Ectodermal cell (in vitro differentiated cells): ENCODE results near the gene TPRX1.
"Not testable (repeated sequence)": the region's sequence is repeated elsewhere in the genome, so short reads cannot be mapped to it uniquely, and the experiment has no call there.

Experiments
- H3K27ac ChIP-seq: 2 replicates; pipeline ENCODE4 v1.7.0; 2013; ENCODE audit warnings: mild to moderate bottlenecking, low read depth, low read length; ENCODE audit not compliant: insufficient read depth, poor library complexity, severe bottlenecking
- H3K27me3 ChIP-seq: 2 replicates; pipeline ENCODE4 v1.7.0; 2013; ENCODE audit warnings: mild to moderate bottlenecking, low read length; ENCODE audit not compliant: insufficient read depth, control insufficient read depth, poor library complexity, severe bottlenecking
- H3K36me3 ChIP-seq: one replicate; pipeline ENCODE4 v1.7.0; 2013; ENCODE audit warnings: low read length; ENCODE audit not compliant: control insufficient read depth, insufficient read depth
- H3K4me1 ChIP-seq: one replicate; pipeline ENCODE4 v1.7.0; 2013; ENCODE audit warnings: low read length; ENCODE audit not compliant: control insufficient read depth, insufficient read depth
- H3K4me3 ChIP-seq: 2 replicates; pipeline ENCODE4 v1.7.0; 2013; ENCODE audit warnings: low read depth, low read length, control low read depth; ENCODE audit not compliant: insufficient read depth
- H3K9me3 ChIP-seq: 2 replicates; pipeline ENCODE4 v1.7.0; 2013; ENCODE audit warnings: mild to moderate bottlenecking, low read length, moderate library complexity; ENCODE audit not compliant: control insufficient read depth
- WGBS, 2 experiments: methylation state at CpG; one replicate each; pipeline ENCODE4 v1.1.7; 2013; ENCODE audit warnings: missing lambda C conversion rate in 2 of 2; 5-methylcytosine and 5-hydroxymethylcytosine counted together

TPRX1 gene

GRCh38 chr19:47803671-47804070 is 680 bp downstream of the TPRX1 start:
- H3K27me3 ChIP-seq, H3K9me3 ChIP-seq, H3K4me3 ChIP-seq, H3K36me3 ChIP-seq, H3K4me1 ChIP-seq, H3K27ac ChIP-seq: not testable (repeated sequence)
- WGBS, 2 experiments, result 96 to 97% methylated on average over 8 to 10 of the region's 12 CpGs

DNA sequence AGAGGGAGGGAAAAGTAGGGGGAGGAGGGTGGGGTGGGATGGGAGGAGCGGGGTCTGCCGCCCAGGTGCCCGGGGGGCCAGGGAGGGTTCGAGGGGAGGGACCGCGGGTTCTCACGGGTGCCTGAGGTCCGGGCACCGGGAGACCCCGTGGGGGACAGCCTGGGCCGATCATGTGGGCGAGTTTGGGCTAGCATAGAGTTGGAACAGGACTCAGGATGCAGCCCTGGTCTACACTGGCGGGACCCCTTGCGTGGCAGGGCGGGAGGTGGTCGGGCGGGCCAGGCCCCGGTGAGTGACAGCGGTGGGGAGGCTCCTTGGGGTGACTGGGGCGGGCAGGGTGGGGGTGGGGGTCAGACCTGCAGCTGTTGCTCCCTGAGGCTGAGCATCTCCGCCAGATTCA is 1.2 kb downstream of the TPRX1 start:
- 91 to 93% methylated on average over 13 to 20 of the region's 21 CpGs for WGBS, 2 experiments
- not testable (repeated sequence) for H3K36me3 ChIP-seq, H3K27ac ChIP-seq, H3K27me3 ChIP-seq, H3K9me3 ChIP-seq, H3K4me3 ChIP-seq, H3K4me1 ChIP-seq

GRCh38 chr19:47802521-47803043 is 1.8 kb downstream of the TPRX1 start:
- Histone ChIP-seq H3K27me3 (no peaks in the 10 kb centered on the region), H3K36me3 (no peaks in the 10 kb centered on the region), H3K4me3 (no peak overlapping the region), H3K9me3 (no peaks in the 10 kb centered on the region), H3K4me1 (no peaks in the 10 kb centered on the region), H3K27ac (no peak overlapping the region)
- 93 to 98% methylated on average over 21 to 23 of the region's 25 CpGs for WGBS, 2 experiments

DNA sequence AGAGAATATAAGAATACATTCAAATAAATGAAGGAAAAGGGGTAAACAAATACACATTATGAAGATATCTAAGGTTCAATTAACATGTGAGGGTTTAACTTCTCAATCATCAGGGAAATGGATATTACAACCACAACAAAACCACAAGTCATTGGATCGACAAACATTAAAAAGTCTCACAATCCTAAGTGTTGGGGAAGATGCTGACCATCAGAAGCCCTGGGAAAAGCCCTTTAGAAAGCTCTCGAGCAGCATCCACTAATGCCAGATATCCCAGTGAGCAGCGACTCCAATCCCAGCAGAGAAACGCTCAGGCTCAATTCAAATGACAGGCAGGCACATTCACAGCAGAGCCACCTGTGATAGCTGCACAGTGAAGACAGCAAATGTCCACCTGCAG is 3.1 kb downstream of the TPRX1 start:
- Histone ChIP-seq H3K27ac (no peak overlapping the region), H3K27me3 (no peaks in the 10 kb centered on the region), H3K4me3 (no peak overlapping the region), H3K36me3 (no peaks in the 10 kb centered on the region), H3K4me1 (no peaks in the 10 kb centered on the region), H3K9me3 (no peaks in the 10 kb centered on the region)
- WGBS, 2 experiments, result 93 to 95% methylated on average over 4 of the region's 4 CpGs

DNA sequence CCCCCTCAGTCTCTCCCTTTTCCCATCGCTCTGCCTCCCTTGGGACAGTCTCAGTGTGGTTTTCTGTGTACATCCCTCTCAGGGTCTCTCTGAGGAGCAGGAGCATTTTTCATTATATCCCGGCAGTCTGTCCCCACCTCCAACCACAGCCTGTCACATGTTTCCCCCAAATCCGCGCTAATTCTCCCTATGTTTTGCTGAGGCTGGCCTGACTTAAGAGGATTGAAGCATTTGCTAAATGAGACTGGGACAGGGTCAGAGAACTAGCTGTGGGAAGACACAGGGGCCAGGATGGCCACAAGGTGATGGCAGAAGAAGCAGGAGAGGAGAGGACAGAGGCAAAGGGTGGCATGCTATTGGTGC is 5.5 kb downstream of the TPRX1 start:
- no peaks in the 10 kb centered on the region for H3K36me3 ChIP-seq
- no peak overlapping the region for H3K4me3 ChIP-seq
- H3K27ac ChIP-seq, result no peak overlapping the region
- 86 to 89% methylated on average over 4 of the region's 4 CpGs for whole genome bisulfite sequencing, 2 experiments
- no peaks in the 10 kb centered on the region for H3K4me1 ChIP-seq
- no peaks in the 10 kb centered on the region for H3K9me3 ChIP-seq
- no peaks in the 10 kb centered on the region for H3K27me3 ChIP-seq

DNA sequence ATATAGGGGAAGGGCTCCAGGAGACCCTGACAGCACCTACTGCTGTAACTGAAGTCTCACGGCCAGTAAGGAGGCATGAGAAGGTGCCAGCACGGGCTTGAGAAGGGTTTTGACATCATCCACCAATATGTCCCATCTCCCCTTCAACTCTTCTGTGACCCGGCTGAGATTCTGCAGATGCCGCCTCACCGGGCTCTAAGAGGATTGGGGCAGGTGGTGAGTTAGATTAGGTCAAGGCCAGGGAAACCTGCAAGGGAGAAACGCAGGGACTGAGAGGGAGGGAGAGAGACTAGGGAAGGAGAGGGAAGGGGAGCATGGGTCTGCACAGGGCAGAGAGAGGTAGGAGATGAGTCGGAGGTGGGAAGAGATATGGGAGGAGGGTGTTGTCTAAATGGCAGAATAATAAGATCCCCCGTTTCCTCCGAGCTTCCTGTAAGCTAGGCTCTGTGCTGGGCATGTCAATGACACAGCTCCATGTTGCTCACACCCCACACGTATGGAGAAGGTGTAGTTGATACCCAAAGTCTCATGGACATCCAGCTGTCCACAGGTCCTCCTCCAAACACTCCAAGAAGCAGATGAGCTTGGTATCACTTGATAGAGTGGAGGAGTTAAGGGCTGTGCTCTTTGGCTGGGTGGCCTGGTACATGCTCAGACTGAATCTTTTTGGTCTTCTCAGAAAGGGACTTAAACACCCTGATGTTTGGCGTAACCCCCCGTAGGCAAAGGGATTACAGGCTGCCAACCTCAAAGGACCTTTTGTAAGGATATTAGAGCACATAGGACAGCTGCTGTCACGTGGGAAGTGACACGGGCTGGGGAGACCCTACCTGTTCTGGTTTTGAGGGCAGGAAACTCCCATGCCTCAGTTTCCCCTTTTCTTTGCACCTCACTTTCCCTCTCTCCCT is 6.1 kb downstream of the TPRX1 start:
- H3K4me3 ChIP-seq, result no peak overlapping the region
- 76 to 77% methylated on average over 14 of the region's 14 CpGs for WGBS, 2 experiments
- no peaks in the 10 kb centered on the region for H3K4me1 ChIP-seq
- H3K27ac ChIP-seq, result no peak overlapping the region
- no peaks in the 10 kb centered on the region for H3K27me3 ChIP-seq
- no peaks in the 10 kb centered on the region for H3K9me3 ChIP-seq
- no peaks in the 10 kb centered on the region for H3K36me3 ChIP-seq

DNA sequence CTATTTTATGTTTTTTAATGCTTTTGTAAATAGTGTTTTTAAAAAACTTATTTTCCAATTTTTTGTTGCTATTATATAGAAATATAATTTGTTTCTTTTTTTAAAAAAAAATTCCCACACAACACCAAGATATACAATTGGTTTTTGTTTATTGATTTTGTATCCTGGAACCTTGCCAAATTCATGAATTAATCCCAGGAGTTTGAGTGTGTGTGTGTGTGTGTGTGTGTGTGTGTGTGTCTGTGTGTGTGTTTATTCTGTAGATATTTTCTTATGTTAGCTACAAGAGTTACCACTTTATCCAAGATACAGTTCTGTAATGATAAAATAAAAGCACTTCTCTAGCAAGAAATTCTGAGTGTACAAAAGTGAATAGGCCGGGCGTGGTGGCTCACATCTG is 7.6 kb downstream of the TPRX1 start:
- no peaks in the 10 kb centered on the region for H3K9me3 ChIP-seq
- WGBS, 2 experiments, result 88 to 94% methylated on average over 2 of the region's 2 CpGs
- H3K4me3 ChIP-seq, result no peak overlapping the region
- no peaks in the 10 kb centered on the region for H3K36me3 ChIP-seq
- no peaks in the 10 kb centered on the region for H3K4me1 ChIP-seq
- H3K27me3 ChIP-seq, result no peaks in the 10 kb centered on the region
- no peak overlapping the region for H3K27ac ChIP-seq

GRCh38 chr19:47794526-47794925 is 9.8 kb downstream of the TPRX1 start:
- no peaks in the 10 kb centered on the region for H3K4me1 ChIP-seq
- WGBS, 2 experiments, result 84 to 86% methylated on average over 18 of the region's 18 CpGs
- H3K27me3 ChIP-seq, result no peaks in the 10 kb centered on the region
- H3K9me3 ChIP-seq, result no peaks in the 10 kb centered on the region
- no peaks in the 10 kb centered on the region for H3K36me3 ChIP-seq
- no peak overlapping the region for H3K27ac ChIP-seq
- no peak overlapping the region for H3K4me3 ChIP-seq

DNA sequence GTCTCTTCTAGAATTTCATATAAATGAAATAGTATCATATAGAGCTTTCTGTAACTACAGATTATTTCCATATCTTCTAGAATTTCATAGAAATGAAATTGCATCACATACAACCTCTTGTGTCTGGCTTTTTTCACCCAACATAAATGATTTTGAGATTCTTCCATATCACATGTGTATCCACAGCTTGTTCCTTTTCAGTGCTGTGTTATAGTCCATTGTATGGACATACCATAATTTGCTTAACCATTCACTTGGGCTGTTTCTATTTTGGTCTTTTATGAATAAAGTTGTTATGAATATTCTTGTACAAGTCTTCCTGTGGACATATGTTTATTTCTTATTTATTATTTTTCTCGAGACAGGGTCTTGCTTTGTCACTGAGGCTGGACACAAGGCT is 11.7 kb downstream of the TPRX1 start:
- Histone ChIP-seq H3K4me1 (no peaks in the 10 kb centered on the region), H3K36me3 (no peaks in the 10 kb centered on the region), H3K27me3 (no peaks in the 10 kb centered on the region), H3K9me3 (no peaks in the 10 kb centered on the region), H3K4me3 (no peak overlapping the region), H3K27ac (no peak overlapping the region)
- WGBS, 2 experiments, result 90 to 100% methylated on average over 1 of the region's 1 CpG

- no peaks in the 10 kb centered on the region for H3K27me3 ChIP-seq
- H3K27ac ChIP-seq, result peak overlapping the region; percentile 23
- no peaks in the 10 kb centered on the region for H3K9me3 ChIP-seq
- H3K4me1 ChIP-seq, result no peaks in the 10 kb centered on the region
- 20 to 21% methylated on average over 10 of the region's 10 CpGs for WGBS, 2 experiments
- peaks cover 7% of the 10 kb centered on the region for H3K36me3 ChIP-seq
- no peak overlapping the region for H3K4me3 ChIP-seq
Measured at GRCh38 chr19:47790398-47790814, 13.9 kb downstream of the TPRX1 start.
